NCI-H2081 (cell line): Measurements from ENCODE around the gene PBLD.
"Not testable (repeated sequence)": the region's sequence is repeated elsewhere in the genome, so short reads cannot be mapped to it uniquely, and the experiment has no call there.

ENCODE experiments used
- DNase-seq, 2 experiments: peaks; one replicate each; lab custom pipeline; 2025; lab: John Stamatoyannopoulos, UW

The PBLD gene

GRCh38 chr10:68278906-68279753 is 53.6 kb downstream of the PBLD start:
- DNase-seq: not testable (repeated sequence)

GRCh38 chr10:68277814-68278213 is 54.9 kb downstream of the PBLD start:
- DNase-seq: not testable (repeated sequence)

DNA sequence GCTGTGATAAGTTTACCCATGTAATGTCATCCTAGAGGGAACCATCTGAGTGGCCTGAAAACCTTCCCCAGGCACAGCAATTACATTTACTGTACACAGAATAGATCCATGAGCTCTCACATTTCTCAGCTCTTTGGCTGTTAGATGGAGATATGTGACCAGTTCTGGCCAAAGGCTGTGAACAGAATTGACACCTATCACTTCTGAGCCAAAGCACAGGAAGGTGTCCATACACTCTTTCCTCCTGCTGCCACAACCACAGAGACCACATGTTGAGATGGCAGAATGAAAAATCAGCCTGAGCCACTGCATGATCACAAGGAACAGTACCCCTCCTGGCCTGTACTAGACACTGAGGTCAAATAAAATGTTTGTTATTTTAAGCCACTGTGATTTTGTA is 56.5 kb downstream of the PBLD start:
- no peak for DNase-seq

GRCh38 chr10:68275600-68276126 is 57.1 kb downstream of the PBLD start:
- no peak for DNase-seq

GRCh38 chr10:68272833-68273232 is 59.9 kb downstream of the PBLD start:
- no peak for DNase-seq

DNA sequence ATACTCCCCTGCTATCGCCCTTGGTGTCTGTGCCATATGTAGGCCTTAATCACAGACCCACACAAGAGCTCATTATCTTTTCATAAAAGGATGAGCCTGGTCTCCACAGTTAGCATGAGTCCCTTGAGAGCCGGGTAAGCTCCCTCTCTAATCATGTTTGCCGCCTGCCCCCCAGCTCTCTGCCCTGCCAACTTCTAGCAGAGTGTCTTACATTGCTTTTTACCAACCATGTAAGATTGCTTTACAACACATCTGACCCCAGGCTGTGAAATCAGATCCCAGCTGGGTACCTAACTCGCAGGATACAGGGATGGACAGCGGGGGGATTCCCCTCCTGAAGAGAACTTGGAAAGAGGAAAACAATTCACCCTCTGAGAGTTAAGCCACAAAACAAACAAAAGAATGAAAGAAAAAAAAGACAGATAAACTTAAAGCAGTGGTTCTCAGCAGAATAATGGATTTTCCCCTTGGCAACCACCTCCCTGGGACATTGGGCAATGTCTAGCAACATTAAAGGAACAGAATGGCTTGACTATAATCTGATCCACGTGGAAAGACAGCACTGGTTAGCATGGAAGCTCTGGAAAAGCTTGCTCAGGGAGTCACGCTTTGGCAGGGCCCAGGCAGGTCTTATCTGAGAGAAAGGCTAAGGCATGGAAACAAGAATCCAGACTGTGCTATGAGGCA is 61.4 kb downstream of the PBLD start:
- DNase-seq: no peak

- DNase-seq: no peak
These were observed 63.0 kb downstream of the PBLD start for GRCh38 chr10:68269562-68270290.

DNA sequence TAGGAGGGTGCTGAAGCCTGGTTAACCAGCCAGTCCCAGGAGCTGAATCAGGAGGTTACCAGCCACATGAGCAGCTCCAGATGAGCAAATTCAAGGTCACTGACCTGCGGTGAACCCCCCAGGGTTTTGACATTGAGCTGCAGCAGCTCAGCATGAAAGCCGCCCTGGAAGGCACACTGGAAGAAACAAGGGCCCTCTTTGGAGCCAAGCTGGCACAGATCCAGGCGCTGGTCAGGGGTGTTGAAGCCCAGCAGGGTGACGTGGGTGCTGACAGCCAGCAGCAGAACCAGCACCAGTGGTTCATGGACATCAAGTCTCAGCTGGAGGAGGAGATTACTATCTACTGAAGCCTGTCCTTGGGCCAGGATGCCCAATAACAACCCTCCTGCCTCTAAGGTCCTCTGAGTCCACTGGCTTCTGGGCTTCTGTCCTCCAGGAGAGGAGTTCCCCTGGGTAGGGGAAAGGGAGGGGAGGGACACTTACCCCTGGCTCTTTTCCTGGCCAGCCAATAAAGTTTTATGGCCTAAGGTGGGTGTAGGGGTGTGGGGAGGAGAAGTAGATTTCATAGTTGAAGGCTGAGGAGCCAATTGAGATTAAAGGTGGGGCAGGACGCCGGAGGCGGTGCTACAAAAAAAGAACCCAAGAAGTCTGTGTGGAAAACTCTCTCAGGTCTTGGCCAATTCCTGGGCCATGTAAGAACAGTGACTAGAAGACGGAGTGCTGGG is 71.4 kb downstream of the PBLD start:
- no peak for DNase-seq

DNA sequence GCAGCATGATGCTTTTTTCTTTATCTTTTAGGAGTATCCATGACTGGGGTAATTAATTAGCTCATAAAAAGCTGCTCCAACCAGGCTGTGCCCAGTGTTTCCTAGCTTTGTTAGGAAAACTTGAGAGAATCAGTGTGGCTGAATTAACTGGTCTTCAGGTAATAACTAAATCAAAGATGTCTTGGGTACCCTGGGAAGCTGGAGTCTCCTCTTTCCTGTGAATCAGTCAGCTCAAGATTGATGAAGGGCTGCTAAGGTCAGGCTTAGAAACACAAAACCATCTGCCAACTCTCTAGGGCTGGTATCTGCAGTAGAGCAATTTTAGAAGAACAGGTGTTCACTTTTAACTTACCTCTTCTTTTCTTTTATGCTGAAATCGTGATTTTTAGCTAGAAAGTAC is 79.4 kb downstream of the PBLD start:
- no peak for DNase-seq

DNA sequence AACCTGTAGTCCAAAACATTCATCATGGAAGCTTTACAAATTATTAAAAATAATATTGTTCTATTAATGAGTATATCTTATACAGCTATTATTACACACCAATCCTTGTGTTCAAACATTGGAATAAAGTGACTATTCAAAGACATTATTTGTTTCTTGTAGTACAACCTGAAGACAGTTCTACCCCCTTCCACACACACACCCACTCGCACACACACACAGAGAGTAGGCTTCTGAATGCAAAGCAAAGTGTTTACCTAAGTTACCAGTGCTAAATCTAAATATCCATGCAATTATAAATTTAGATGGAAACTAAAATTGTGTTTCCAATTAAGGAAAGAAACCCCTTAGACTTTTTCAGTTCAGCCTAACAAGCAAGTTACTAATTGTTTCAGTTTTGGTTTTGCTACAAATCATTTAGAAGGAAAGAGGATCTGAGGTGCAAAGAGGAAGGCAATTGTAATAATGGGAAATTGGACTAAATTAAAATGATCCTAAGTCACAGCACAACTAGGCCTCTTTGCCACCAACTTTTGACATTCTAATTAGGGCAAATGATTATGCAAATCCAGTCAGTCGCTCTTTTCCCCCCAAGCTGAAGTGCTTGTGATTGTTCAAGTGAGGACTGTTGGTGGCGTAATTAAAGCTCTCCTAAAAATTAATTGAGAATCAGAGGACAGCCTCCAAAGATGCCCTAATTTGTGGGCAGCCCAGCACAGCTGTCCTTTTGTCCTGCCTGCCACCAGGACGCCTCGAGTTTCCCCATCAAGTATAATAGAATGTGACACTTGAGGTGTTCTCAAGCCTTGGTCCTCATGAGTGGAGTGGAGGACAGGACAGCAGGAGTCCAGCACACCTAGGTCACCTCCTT is 80.9 kb downstream of the PBLD start:
- no peak for DNase-seq

DNA sequence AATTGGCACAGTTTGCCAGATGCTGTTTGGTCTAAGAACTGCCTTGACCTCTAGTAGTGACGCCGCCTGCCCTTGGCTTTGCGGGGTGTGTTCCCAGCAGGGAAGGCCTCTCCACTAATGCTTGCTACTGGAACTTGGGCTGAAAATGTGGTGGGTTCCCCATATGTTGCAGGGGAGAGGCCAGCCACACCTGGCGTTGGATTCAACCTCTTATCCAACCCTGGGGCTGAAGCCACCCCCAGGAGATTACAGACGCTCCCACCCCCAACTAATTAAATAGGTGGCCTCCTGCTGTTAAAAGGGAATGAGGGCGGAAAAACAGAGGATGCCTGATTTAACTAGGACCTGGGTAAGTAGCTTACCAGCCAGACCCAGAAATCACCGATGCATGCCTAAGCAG is 81.6 kb downstream of the PBLD start:
- no peak for DNase-seq

DNA sequence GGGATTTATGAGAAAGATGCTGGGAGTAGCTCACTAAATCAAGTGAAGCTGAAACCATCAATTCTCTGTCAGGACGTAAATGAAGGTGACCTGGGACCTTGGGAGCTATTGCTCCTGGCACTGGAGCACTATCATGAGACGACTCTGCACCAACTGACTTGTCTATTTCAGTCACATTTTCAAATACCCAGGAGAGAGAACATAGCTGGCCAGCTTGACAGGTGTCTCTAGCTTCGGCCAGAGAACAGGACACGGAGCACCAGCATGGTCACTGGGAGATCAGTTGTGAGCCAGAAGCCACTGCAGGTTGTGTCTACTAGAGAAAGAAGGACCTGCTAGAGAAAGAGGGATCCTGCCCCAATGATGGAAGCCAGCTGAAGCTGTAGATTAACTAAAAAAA is 83.4 kb downstream of the PBLD start:
- no peak for DNase-seq

GRCh38 chr10:68247931-68248330 is 84.8 kb downstream of the PBLD start:
- no peak for DNase-seq

DNA sequence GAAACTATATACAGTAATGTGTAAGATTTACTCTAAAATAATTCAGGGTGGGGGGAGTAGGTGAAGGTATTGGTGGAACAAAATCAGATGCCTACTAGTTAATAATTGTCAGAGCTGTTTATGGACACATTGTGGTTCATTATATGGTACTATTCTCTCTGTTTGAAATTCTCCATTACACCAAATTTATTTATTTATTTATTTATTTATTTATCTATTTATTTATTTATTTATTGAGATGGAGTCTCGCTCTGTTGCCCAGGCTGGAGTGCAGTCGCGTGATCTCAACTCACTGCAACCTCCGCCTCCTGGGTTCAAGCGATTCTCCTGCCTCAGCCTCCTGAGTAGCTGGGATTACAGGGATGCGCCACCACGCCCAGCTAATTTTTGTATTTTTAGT is 86.3 kb downstream of the PBLD start:
- DNase-seq: not testable (repeated sequence)

DNA sequence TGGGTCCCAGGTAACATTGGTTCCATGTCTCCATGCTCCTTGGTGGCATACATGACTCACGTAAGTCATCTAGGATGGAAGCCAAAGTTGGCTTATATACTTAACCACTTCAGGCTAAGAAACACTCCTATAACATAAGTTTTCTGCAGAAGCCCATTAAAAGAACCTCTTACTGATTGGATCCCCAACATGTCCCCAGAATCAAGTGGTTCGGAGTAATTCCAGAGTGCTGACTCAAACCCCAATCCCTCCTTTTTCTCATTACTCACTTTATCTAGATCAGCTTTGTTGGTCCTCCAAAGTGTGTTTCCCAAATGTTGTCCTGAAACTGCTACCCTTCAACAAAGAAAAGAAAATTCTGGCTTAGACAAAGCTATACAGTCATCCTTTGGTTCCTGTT is 90.7 kb downstream of the PBLD start:
- no peak for DNase-seq

DNA sequence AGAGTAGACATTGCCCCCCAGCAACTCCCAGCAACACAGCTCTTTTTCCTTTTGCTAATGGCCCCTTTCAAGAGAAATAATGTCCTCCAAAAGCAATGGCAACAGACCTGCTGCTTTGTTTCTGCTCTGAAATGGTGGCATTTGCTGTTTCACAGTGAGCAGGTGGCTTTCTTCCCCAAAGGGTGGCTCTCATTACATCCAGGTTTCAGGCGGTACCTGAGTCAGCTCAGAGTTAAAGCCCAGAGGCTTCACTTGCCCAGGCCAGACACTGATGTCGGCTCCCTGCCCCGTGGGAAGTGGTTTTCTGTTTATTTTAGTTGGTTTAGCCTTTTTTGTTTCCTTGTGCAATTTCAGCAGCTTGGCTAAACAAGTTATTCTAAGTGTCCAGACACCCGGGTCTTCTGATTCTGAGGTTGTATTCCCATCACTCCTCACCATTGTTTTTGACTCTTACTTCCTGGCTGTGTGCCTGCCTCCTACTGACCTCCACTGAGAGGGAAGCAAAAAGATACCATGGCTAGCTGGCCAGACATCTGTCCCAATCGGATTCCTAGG is 93.1 kb downstream of the PBLD start:
- no peak for DNase-seq

DNA sequence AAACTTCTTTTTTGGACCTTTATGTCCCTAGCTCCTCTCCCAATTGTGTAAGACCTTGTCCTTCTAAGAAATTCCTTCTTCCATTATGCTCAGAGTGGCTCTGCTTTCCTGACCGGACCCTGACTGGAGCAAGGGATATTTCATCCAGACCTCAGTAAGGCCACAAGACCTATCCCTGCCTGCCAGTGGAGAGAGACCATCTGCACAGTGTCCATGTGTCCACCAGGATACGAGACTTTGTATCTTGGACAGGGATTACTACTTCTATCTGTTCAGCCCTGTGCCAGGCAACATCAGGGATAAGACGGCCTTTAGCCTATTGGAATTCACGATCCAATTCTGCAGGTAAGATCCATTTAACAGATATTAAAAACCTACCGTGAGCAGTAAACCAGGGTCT is 93.7 kb downstream of the PBLD start:
- DNase-seq: no peak

- DNase-seq: no peak
These were observed 94.4 kb downstream of the PBLD start for GRCh38 chr10:68238371-68238770.

DNA sequence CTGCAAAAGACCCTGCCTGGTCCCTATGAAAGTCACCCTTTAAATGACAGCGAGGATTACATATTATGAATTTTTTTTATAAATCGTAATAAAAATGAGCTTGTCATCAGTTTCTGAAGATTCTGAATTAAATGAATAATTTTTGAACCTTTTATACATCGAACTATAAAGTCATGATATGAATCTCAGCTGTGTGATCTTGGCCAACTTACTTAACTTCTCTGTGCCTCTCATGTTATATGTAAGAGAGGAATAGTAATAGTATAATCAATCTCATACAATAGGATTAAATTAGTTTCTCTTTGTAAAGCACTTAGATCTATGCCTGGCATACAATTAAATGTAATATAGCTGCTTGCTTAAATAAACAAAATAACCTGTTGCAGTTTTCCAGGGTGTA is 95.6 kb downstream of the PBLD start:
- DNase-seq: no peak

DNA sequence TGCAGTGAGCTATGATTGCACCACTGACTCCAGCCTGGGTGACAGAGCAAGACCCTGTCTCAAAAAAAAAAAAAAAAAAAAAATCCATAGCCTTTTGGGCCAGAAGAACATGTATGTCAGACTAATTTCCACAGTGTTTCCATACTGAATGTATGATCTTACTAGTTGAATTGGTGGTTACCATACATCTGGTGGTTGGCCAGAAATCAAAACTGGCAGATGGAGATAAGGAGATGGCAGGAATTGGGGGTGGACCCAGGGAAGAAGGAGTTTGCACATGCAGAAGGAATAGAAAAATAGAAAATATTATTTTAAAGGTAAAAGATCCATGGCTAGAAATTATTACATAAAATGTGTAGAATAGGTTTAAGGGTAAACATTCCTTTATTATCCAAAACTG is 97.1 kb downstream of the PBLD start:
- DNase-seq: no peak

- no peak for DNase-seq
These were observed 97.6 kb downstream of the PBLD start for GRCh38 chr10:68235111-68235510.
